Mesodermal cell (in vitro differentiated cells): ENCODE data around the gene CNOT1.
"Not testable (repeated sequence)": the region's sequence is repeated elsewhere in the genome, so short reads cannot be mapped to it uniquely, and the experiment has no call there.

Experiments used
- H3K27ac ChIP-seq: 2 replicates; pipeline ENCODE4 v1.7.0; 2013; ENCODE audit warnings: mild to moderate bottlenecking, low read depth, low read length, moderate library complexity; ENCODE audit not compliant: severe bottlenecking
- H3K36me3 ChIP-seq: 2 replicates; pipeline ENCODE4 v1.7.1; 2013; ENCODE audit warnings: mild to moderate bottlenecking, low read length, moderate library complexity; ENCODE audit not compliant: control insufficient read depth, insufficient read depth
- H3K4me1 ChIP-seq: one replicate; pipeline ENCODE4 v1.7.1; 2013; ENCODE audit warnings: mild to moderate bottlenecking, low read length; ENCODE audit not compliant: insufficient read depth, control insufficient read depth, poor library complexity, severe bottlenecking
- H3K4me3 ChIP-seq: 2 replicates; pipeline ENCODE4 v1.7.0; 2013; ENCODE audit warnings: low read length, control low read depth, mild to moderate bottlenecking; ENCODE audit not compliant: insufficient read depth, poor library complexity, severe bottlenecking; ENCODE audit errors: extremely low read depth
- H3K9me3 ChIP-seq: 2 replicates; pipeline ENCODE4 v1.7.1; 2013; ENCODE audit warnings: mild to moderate bottlenecking, low read length, moderate library complexity; ENCODE audit not compliant: control insufficient read depth
- WGBS, 2 experiments: methylation state at CpG; one replicate each; pipeline ENCODE4 v1.1.5; 2013; ENCODE audit warnings: missing lambda C conversion rate in 2 of 2; ENCODE audit not compliant: insufficient coverage in 2 of 2; 5-methylcytosine and 5-hydroxymethylcytosine counted together

Gene CNOT1

DNA sequence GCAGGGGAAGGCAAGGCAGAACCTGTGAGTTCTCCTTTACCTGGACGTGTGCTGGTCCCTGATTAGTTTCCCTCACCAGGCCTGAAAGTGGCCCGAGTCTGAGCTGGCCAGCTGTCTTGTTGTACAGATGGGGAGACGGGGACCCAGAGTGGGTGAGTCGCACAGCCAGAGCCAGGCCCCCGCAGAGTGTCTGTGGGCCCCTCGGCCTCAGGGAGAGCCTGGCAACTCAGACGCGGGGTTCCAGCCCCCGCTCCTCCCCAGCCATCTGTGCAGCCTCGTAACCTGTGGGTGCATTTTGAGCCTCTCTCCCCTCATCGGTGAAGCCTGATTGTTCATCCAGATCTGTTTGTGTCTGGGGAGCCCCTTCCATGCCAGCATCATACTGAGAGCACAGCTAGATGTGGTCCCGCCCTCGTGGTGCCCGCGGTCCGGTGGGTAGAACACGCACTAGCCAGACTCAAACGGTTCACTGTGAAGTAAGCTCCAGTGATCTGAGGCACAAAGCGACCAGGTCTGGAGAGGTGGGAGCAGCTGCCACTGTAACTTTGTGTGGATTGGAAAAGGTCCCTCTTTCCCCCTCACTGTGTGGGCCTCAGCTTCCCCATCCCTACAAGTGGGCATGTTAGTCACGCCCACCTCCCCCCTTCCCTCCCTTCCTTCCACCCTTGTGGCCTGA lies 135.7 kb downstream of the CNOT1 start:
- Histone ChIP-seq H3K4me3 (no peak overlapping the region), H3K4me1 (peaks cover 3% of the 10 kb centered on the region), H3K9me3 (no peaks in the 10 kb centered on the region), H3K36me3 (no peaks in the 10 kb centered on the region), H3K27ac (no peak overlapping the region)
- 88% methylated on average over 19 of the region's 20 CpGs for WGBS, 2 experiments

DNA sequence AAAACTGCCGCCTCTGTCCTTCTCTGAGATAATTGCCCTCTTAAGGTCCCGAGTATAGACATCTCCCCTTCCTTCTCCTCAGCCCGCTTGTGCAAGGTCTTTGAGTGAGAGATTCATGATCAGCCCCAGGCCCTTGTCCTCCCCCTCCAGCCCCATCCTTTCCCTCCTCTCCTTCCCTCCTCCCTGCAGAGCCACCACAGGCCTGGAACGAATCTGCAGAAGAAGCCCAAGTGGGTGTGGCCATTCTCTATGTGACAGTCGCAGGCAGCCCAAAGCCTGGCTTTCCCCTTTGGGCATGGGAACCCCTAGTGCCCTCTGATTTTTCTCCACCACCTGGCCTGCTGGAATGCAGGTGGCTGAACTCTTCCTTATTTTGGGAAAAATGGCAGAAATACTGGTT lies 136.9 kb downstream of the CNOT1 start:
- Histone ChIP-seq H3K27ac (no peak overlapping the region), H3K4me3 (no peak overlapping the region), H3K4me1 (peaks cover 7% of the 10 kb centered on the region), H3K36me3 (no peaks in the 10 kb centered on the region), H3K9me3 (no peaks in the 10 kb centered on the region)
- WGBS, 2 experiments = 55 to 59% methylated on average over 3 to 4 of the region's 5 CpGs

DNA sequence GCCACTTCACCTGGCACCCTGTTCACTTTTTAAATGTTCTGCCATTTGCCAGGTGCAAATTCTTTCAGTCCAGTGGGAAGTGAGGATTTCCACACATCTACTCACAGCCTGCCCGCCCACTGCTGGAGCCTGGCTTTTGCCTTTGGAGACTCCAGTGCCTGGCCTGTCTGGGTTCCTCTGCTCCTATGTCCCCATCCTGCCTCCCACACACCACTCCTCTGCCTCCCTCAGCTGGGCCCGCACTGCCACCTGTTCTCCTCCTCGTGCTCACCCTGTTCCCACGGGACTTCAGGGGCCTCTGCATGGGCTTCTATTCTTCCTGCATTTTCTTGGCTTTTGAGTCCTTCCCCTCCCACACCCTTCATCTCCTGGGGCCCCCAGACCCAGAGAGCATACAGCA lies 137.6 kb downstream of the CNOT1 start:
- Histone ChIP-seq H3K27ac (no peak overlapping the region), H3K4me3 (no peak overlapping the region), H3K36me3 (no peaks in the 10 kb centered on the region), H3K9me3 (no peaks in the 10 kb centered on the region), H3K4me1 (peaks cover 7% of the 10 kb centered on the region)
- WGBS, 2 experiments = 83 to 85% methylated on average over 4 of the region's 4 CpGs

DNA sequence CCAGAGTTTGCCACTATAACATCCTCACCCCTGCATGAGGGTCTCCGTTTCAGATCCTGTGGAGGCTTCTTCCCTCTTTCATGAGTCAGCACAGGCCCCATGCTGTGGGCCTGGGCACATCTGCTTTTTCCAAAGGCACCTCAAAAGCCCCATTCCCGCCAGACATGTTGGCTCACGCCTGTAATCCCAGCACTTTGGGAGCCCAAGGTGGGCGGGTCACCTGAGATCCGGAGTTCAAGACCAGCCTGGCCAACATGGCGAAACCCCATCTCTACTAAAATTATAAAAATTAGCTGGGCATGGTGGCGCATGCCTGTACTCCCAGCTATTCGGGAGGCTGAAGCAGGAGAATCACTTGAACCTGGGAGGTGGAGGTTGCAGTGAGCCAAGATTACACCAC lies 139.1 kb downstream of the CNOT1 start:
- not testable (repeated sequence) for H3K9me3 ChIP-seq

DNA sequence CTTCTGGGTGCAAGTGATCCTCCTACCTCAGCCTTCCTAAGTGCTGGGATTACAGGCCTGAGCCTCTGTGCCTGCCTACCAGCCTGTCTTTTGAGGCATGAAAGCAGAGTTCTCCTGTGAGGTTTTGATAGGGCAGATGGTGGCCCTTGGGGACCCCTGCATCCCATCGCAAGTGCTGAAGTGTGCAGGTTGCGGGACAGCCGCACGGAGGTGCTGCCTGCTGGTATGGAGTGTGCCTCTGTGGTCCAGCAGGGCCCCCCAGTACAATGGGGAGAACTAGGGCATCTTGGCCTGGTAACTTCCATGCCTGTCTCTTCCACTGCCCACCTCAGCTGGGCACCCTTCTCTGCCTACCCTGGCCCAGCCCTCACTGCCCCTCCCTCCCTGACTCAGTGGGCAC lies 139.6 kb downstream of the CNOT1 start:
- H3K27ac ChIP-seq = no peak overlapping the region
- H3K9me3 ChIP-seq = no peaks in the 10 kb centered on the region
- peaks cover 4% of the 10 kb centered on the region for H3K4me1 ChIP-seq
- H3K4me3 ChIP-seq = no peak overlapping the region
- H3K36me3 ChIP-seq = no peaks in the 10 kb centered on the region
- WGBS, 2 experiments = 97 to 100% methylated on average over 4 of the region's 4 CpGs

More for the DNA sequence above, 139.1 kb downstream of the CNOT1 start:
- H3K36me3 ChIP-seq, H3K4me3 ChIP-seq, H3K27ac ChIP-seq, H3K4me1 ChIP-seq: not testable (repeated sequence)
- WGBS, 2 experiments = 84 to 87% methylated on average over 6 to 7 of the region's 8 CpGs

- Histone ChIP-seq H3K36me3 (no peaks in the 10 kb centered on the region), H3K9me3 (no peaks in the 10 kb centered on the region), H3K27ac (no peak overlapping the region), H3K4me1 (peaks cover 4% of the 10 kb centered on the region), H3K4me3 (no peak overlapping the region)
- WGBS, 2 experiments = 57 to 61% methylated on average over 2 to 3 of the region's 3 CpGs
Observed at GRCh38 chr16:58488531-58488930, 141.1 kb downstream of the CNOT1 start.

GRCh38 chr16:58487566-58488351 lies 141.9 kb downstream of the CNOT1 start:
- Histone ChIP-seq H3K36me3 (no peaks in the 10 kb centered on the region), H3K4me1 (peaks cover 4% of the 10 kb centered on the region), H3K9me3 (no peaks in the 10 kb centered on the region), H3K27ac (no peak overlapping the region), H3K4me3 (no peak overlapping the region)
- 19 to 27% methylated on average over 33 to 34 of the region's 43 CpGs for WGBS, 2 experiments

DNA sequence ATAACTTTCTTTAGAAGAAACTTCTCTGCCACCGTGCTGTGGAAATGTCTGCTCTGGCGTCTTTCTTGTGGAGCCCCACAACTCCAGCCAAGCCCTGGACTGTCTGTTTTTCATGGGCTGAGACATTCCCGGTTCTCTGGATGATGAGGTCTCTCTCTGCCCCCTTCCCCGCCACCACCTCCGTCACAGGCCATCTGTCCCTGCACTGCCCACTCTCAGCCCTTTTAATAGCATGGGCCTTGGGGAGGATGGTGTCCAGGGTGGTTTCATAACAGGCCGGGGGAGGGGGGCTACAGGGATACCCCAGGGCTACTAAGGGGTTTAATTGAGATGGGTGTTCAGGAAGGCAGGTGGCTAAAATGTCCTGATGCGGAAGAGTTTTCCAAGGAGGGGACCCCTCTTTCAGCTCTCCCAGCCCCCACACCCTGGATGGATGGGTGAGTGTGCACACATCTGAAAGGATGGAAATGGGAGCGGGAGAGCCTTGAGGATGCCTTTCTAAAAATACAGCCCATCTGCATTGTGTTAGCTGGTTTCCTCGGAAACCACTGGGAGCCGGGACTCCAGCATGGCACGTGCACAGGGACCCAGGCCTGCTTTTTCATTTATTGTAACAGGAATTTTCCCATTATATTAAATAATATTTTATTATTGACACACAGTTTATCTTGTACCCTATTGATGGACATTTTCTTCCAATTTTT lies 144.3 kb downstream of the CNOT1 start:
- H3K4me3 ChIP-seq = no peak overlapping the region
- no peaks in the 10 kb centered on the region for H3K9me3 ChIP-seq
- no peaks in the 10 kb centered on the region for H3K36me3 ChIP-seq
- no peak overlapping the region for H3K27ac ChIP-seq
- peaks cover 10% of the 10 kb centered on the region for H3K4me1 ChIP-seq
- 38 to 69% methylated on average over 2 to 6 of the region's 11 CpGs for WGBS, 2 experiments

- peaks cover 5% of the 10 kb centered on the region for H3K4me1 ChIP-seq
- WGBS, 2 experiments = 67 to 80% methylated on average over 3 to 7 of the region's 8 CpGs
Observed at GRCh38 chr16:58481931-58482330, 147.7 kb downstream of the CNOT1 start.

DNA sequence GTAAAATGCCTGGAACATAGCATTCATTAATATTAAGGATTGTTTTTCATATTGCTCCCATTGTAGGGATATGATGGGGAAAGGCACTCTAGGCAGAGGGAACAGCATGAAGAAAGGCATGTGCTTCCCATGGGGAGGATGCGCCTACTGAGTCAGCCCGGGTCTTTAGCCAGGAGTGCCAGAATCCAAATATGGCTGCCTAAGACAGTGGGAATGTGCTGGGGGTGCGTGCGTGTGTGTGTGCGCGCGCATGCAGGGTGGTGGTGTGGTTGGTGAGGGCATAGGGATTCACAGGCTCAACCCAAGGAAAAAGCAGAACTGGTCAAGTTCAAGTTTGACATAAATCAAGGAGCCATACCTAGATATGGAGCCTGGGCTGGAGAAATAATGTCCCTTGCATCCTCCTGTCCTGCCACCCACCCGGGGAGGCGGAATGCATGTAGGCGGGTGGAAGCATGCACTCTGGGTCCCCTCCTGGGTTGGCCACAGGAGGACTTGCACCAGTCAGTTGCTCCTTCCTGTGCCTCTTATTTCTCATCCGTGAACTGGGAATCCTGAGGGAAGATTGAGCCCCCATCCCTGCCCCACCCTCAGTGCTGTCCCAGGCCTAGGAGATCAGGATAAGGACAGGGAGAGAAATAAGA lies 148.3 kb downstream of the CNOT1 start:
- H3K9me3 ChIP-seq = no peaks in the 10 kb centered on the region
- WGBS, 2 experiments = 93 to 95% methylated on average over 10 to 11 of the region's 11 CpGs
- H3K4me3 ChIP-seq = no peak overlapping the region
- peaks cover 5% of the 10 kb centered on the region for H3K4me1 ChIP-seq
- no peaks in the 10 kb centered on the region for H3K36me3 ChIP-seq
- H3K27ac ChIP-seq = no peak overlapping the region

More at GRCh38 chr16:58481931-58482330, 147.7 kb downstream of the CNOT1 start:
- Histone ChIP-seq H3K36me3 (no peaks in the 10 kb centered on the region), H3K27ac (peak overlapping the region; percentile 29), H3K9me3 (no peaks in the 10 kb centered on the region), H3K4me3 (no peak overlapping the region)
